Ishikawa (cell line): ENCODE measurements around the gene PCDHGA6.
"Not testable (repeated sequence)": the region's sequence is repeated elsewhere in the genome, so short reads cannot be mapped to it uniquely, and the experiment has no call there.

ENCODE experiments used
- CEBPB ChIP-seq: IDR thresholded peaks from 2 replicates; pipeline ENCODE4 v1.6.1; 2012
- CREB1 ChIP-seq: IDR thresholded peaks from 2 replicates; pipeline ENCODE4 v1.6.1; 2012; ENCODE audit warnings: low read depth
- EGR1 ChIP-seq: IDR thresholded peaks from 2 replicates; pipeline ENCODE4 v1.6.1; 2012
- EP300 ChIP-seq: IDR thresholded peaks from 2 replicates; pipeline ENCODE4 v1.6.1; 2012; ENCODE audit warnings: borderline replicate concordance
- NFIC ChIP-seq: IDR thresholded peaks from 2 replicates; pipeline ENCODE4 v1.6.1; 2012
- RAD21 ChIP-seq: IDR thresholded peaks from 2 replicates; pipeline ENCODE4 v1.6.1; 2012; ENCODE audit warnings: low read depth
- TAF1 ChIP-seq: IDR thresholded peaks from 2 replicates; pipeline ENCODE4 v1.6.1; 2012; ENCODE audit warnings: low read depth, mild to moderate bottlenecking
- TCF12 ChIP-seq: IDR thresholded peaks from 2 replicates; pipeline ENCODE4 v1.6.1; 2012; ENCODE audit warnings: low read depth
- TEAD4 ChIP-seq: IDR thresholded peaks from 2 replicates; pipeline ENCODE4 v1.6.1; 2012
- YY1 ChIP-seq: IDR thresholded peaks from 2 replicates; pipeline ENCODE4 v1.6.1; 2012; ENCODE audit warnings: low read depth
- ZBTB7A ChIP-seq: IDR thresholded peaks from 2 replicates; pipeline ENCODE4 v1.6.1; 2012; ENCODE audit warnings: low read depth
- TF ChIP-seq, protein P1 (sequence below): IDR thresholded peaks from 2 replicates; pipeline ENCODE4 v1.6.1; 2012; ENCODE audit warnings: low read depth, mild to moderate bottlenecking
- TF ChIP-seq, protein P2 (sequence below): IDR thresholded peaks from 2 replicates; pipeline ENCODE4 v1.6.1; 2012
- TF ChIP-seq, protein P3 (sequence below): IDR thresholded peaks from 2 replicates; pipeline ENCODE4 v1.6.1; 2012

DNA sequence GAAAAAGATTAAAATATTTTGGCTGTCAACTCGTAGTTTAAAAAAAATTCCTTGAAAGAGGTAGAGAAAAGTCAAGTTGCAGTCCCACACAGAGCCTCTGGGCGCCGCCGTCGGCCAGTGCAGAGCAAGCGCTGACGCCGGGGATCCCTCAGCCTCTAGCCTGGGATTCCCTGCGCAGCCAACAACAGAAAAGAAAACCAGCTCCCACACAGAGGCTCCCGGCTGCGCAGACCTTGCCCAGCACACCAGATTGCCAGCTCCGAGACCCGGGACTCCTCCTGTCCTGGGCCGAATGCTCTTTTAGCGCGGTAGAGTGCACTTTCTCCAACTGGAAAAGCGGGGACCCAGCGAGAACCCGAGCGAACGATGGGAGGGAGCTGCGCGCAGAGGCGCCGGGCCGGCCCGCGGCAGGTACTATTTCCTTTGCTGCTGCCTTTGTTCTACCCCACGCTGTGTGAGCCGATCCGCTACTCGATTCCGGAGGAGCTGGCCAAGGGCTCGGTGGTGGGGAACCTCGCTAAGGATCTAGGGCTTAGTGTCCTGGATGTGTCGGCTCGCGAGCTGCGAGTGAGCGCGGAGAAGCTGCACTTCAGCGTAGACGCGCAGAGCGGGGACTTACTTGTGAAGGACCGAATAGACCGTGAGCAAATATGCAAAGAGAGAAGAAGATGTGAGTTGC, 43.9 kb downstream of the PCDHGA6 start, which contains the start of gene PCDHGB7:
- not testable (repeated sequence) for TF ChIP-seq YY1, TAF1, EP300, EGR1, TEAD4, TCF12, ZBTB7A, CREB1, CEBPB, NFIC
- TF ChIP-seq, protein P1, sequence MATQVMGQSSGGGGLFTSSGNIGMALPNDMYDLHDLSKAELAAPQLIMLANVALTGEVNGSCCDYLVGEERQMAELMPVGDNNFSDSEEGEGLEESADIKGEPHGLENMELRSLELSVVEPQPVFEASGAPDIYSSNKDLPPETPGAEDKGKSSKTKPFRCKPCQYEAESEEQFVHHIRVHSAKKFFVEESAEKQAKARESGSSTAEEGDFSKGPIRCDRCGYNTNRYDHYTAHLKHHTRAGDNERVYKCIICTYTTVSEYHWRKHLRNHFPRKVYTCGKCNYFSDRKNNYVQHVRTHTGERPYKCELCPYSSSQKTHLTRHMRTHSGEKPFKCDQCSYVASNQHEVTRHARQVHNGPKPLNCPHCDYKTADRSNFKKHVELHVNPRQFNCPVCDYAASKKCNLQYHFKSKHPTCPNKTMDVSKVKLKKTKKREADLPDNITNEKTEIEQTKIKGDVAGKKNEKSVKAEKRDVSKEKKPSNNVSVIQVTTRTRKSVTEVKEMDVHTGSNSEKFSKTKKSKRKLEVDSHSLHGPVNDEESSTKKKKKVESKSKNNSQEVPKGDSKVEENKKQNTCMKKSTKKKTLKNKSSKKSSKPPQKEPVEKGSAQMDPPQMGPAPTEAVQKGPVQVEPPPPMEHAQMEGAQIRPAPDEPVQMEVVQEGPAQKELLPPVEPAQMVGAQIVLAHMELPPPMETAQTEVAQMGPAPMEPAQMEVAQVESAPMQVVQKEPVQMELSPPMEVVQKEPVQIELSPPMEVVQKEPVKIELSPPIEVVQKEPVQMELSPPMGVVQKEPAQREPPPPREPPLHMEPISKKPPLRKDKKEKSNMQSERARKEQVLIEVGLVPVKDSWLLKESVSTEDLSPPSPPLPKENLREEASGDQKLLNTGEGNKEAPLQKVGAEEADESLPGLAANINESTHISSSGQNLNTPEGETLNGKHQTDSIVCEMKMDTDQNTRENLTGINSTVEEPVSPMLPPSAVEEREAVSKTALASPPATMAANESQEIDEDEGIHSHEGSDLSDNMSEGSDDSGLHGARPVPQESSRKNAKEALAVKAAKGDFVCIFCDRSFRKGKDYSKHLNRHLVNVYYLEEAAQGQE: not testable (repeated sequence)
- TF ChIP-seq RAD21: peak; percentile 67
- TF ChIP-seq, protein P2, sequence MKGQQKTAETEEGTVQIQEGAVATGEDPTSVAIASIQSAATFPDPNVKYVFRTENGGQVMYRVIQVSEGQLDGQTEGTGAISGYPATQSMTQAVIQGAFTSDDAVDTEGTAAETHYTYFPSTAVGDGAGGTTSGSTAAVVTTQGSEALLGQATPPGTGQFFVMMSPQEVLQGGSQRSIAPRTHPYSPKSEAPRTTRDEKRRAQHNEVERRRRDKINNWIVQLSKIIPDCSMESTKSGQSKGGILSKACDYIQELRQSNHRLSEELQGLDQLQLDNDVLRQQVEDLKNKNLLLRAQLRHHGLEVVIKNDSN: not testable (repeated sequence)
- TF ChIP-seq, protein P3, sequence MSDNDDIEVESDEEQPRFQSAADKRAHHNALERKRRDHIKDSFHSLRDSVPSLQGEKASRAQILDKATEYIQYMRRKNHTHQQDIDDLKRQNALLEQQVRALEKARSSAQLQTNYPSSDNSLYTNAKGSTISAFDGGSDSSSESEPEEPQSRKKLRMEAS: not testable (repeated sequence)
